K562 (cell line): ENCODE data around the gene PCBP4. TPM values are rescaled to one million over a fixed set of nuclear protein-coding genes. Genes with fewer than 3 reads are reported as not detected.
A peak's percentile ranks its signal among the peaks of the same experiment; 100 is the strongest.

Experiments used
- ATAC-seq: fragments of 200-7000 bp; cut with Tn5 transposase; 3 replicates; pipeline ENCODE4 v1.9.1; 2020; ENCODE audit warnings: moderate library complexity
- BruUV-seq: library from RNA; stranded (reverse); fragments of 400-500 nt; replicated peaks from 2 replicates; lab custom pipeline; 2021; lab: Mats Ljungman, UMichigan
- CTCF ChIA-PET: fragments of 300-600 bp; formaldehyde crosslinking; extraction: SDS; loops from one replicate; lab custom pipeline; 2021; ENCODE audit warnings: low intra/inter-chr PET ratio; lab: Yijun Ruan, JAX
- POLR2A ChIA-PET: fragments of 300-600, 350-650 bp; sonication (Branson Sonifier 250); formaldehyde crosslinking; extraction: SDS; loops from one replicate; lab custom pipeline; 2021; ENCODE audit warnings: antibody characterized with exemption, inconsistent platforms; lab: Yijun Ruan, JAX
- DNase-seq, 4 experiments: peaks; one replicate each; pipeline versions ENCODE4 v3.0.0 to v3.0.0-alpha.2; 2011 to 2018; ENCODE audit warnings: low spot score in 3 of 4, mixed read lengths in 3 of 4; ENCODE audit errors: extremely low read depth in 1 of 4
- FAIRE-seq: peaks from 2 replicates; lab custom pipeline; 2011; peaks lifted over from hg19 to GRCh38; lab: Jason Lieb, UNC
- H2AFZ ChIP-seq: 2 replicates; pipeline ENCODE4 v1.6.0; 2011; ENCODE audit warnings: low read depth, low read length, control low read depth, inconsistent platforms
- H3K27ac ChIP-seq: fragments of 200-600 bp; 3 replicates; pipeline ENCODE4 v1.8.0; 2011; ENCODE audit warnings: low read depth, mild to moderate bottlenecking, control low read depth, inconsistent platforms, low read length, moderate library complexity, mixed read lengths; ENCODE audit errors: extremely low read depth
- H3K27me3 ChIP-seq, 2 experiments: fragments of 300-600 bp in 1 of 2; 2 replicates in 1 of 2; 3 replicates in 1 of 2; pipeline versions ENCODE4 v1.6.0 to v1.8.0; 2011; ENCODE audit warnings: inconsistent platforms in 2 of 2, low read length in 2 of 2, mild to moderate bottlenecking in 1 of 2, mixed read lengths in 1 of 2, moderate library complexity in 1 of 2; ENCODE audit not compliant: control insufficient read depth in 2 of 2, insufficient read depth in 2 of 2
- H3K36me3 ChIP-seq: fragments of 300-600 bp; 3 replicates; pipeline ENCODE4 v1.8.0; 2011; ENCODE audit warnings: mild to moderate bottlenecking, low read length, inconsistent platforms; ENCODE audit not compliant: control insufficient read depth, insufficient read depth
- H3K4me1 ChIP-seq, 2 experiments: fragments of 200-600 bp in 1 of 2; replicated peaks in 1 of 2; 2 replicates in 1 of 2; 3 replicates in 1 of 2; pipeline versions ENCODE4 v1.5.1 to v1.8.0; 2011; ENCODE audit warnings: inconsistent platforms in 2 of 2, low read length in 2 of 2, mild to moderate bottlenecking in 1 of 2, mixed read lengths in 1 of 2, moderate library complexity in 1 of 2; ENCODE audit not compliant: control insufficient read depth in 2 of 2, insufficient read depth in 2 of 2
- H3K4me2 ChIP-seq: 2 replicates; pipeline ENCODE4 v1.6.1; 2011; ENCODE audit warnings: low read length, control low read depth, inconsistent platforms, mixed read lengths; ENCODE audit not compliant: insufficient read depth
- H3K4me3 ChIP-seq: fragments of 200-600 bp; sonication (generic), shearing (Covaris generic); 2 replicates; pipeline ENCODE4 v1.5.1; 2016; ENCODE audit warnings: control low read depth, inconsistent platforms
- H3K79me2 ChIP-seq: fragments of 200-600 bp; 3 replicates; pipeline ENCODE4 v1.8.0; 2011; ENCODE audit warnings: low read length, inconsistent platforms; ENCODE audit not compliant: control insufficient read depth, insufficient read depth
- H3K9ac ChIP-seq, 2 experiments: 2 replicates each; pipeline versions ENCODE4 v1.6.0 to v1.6.1; 2011; ENCODE audit warnings: low read depth in 2 of 2, low read length in 2 of 2, control low read depth in 1 of 2, inconsistent platforms in 1 of 2, mild to moderate bottlenecking in 1 of 2, mixed read lengths in 1 of 2; ENCODE audit not compliant: insufficient read depth in 1 of 2
- H3K9me1 ChIP-seq: one replicate; pipeline ENCODE4 v1.6.0; 2011; ENCODE audit warnings: inconsistent platforms, mild to moderate bottlenecking, low read length, moderate library complexity; ENCODE audit not compliant: control insufficient read depth, insufficient read depth
- H3K9me3 ChIP-seq: replicated peaks from 2 replicates; pipeline ENCODE4 v1.5.1; 2011; ENCODE audit warnings: low read depth, low read length, inconsistent platforms; ENCODE audit not compliant: control insufficient read depth, insufficient read depth
- H4K20me1 ChIP-seq: replicated peaks from 2 replicates; pipeline ENCODE4 v1.6.1; 2011; ENCODE audit warnings: low read length, inconsistent platforms, mixed read lengths; ENCODE audit not compliant: control insufficient read depth, insufficient read depth
- BRD4 ChIP-seq: fragments of 200-600 bp; sonication (generic); IDR thresholded peaks from 2 replicates; pipeline ENCODE4 v1.6.1; 2017; ENCODE audit warnings: inconsistent platforms
- CGGBP1 ChIP-seq: fragments of 250-450 bp; sonication (Bioruptor Pico); IDR thresholded peaks from 2 replicates; pipeline ENCODE4 v1.9.0; 2021; ENCODE audit warnings: mild to moderate bottlenecking
- CREB3 ChIP-seq: fragments of 450-650 bp; conservative IDR thresholded peaks from 2 replicates; pipeline ENCODE4 v1.6.1; 2016; ENCODE audit warnings: missing genetic modification characterization, low read depth, mild to moderate bottlenecking, missing compliant biosample characterization, moderate library complexity
- EP300 ChIP-seq: IDR thresholded peaks from 2 replicates; pipeline ENCODE4 v1.6.1; 2012; ENCODE audit warnings: low read length, improper control_type of control experiment
- HES1 ChIP-seq: fragments of 450-650 bp; IDR thresholded peaks from 2 replicates; pipeline ENCODE4 v1.6.1; 2016; ENCODE audit warnings: low read depth, mild to moderate bottlenecking, moderate library complexity
- IFI16 ChIP-seq: fragments of 250-450 bp; sonication (Bioruptor Pico); IDR thresholded peaks from 2 replicates; pipeline ENCODE4 v2.1.2; 2022; ENCODE audit warnings: mild to moderate bottlenecking, inconsistent platforms
- KAT8 ChIP-seq: fragments of 450-650 bp; IDR thresholded peaks from 2 replicates; pipeline ENCODE4 v1.6.1; 2016; ENCODE audit warnings: low read depth, mild to moderate bottlenecking
- KHSRP ChIP-seq: fragments of 450-650 bp; IDR thresholded peaks from 2 replicates; pipeline ENCODE4 v1.6.1; 2017
- NCOA2 ChIP-seq, 2 experiments: fragments of 450-650 bp; IDR thresholded peaks; 2 replicates each; pipeline ENCODE4 v1.6.1; 2018; ENCODE audit warnings: mild to moderate bottlenecking in 2 of 2, moderate library complexity in 1 of 2; ENCODE audit not compliant: partially characterized antibody in 2 of 2
- SAP30 ChIP-seq: fragments of 200-600 bp; sonication (generic); IDR thresholded peaks from 2 replicates; pipeline ENCODE4 v1.6.1; 2012; ENCODE audit warnings: borderline replicate concordance, low read depth, mild to moderate bottlenecking, moderate library complexity, low read length, control low read depth, inconsistent platforms; ENCODE audit not compliant: insufficient read depth, poor library complexity, severe bottlenecking
- SLC30A9 ChIP-seq: fragments of 250-450 bp; sonication (Bioruptor Pico); IDR thresholded peaks from 2 replicates; pipeline ENCODE4 v1.8.0; 2022; ENCODE audit warnings: mild to moderate bottlenecking, moderate library complexity
- SMAD2 ChIP-seq: fragments of 150-350 bp; IDR thresholded peaks from 2 replicates; pipeline ENCODE4 v1.6.1; 2014; ENCODE audit warnings: low read depth, mild to moderate bottlenecking, low read length
- SRF ChIP-seq, 2 experiments: fragments of 250-450, 450-650 bp in 1 of 2; sonication (Bioruptor Pico) in 1 of 2; sonication (generic) in 1 of 2; formaldehyde crosslinking; IDR thresholded peaks; 2 replicates each; pipeline versions ENCODE4 v1.5.0 to v1.5.1; 2020 to 2022; ENCODE audit warnings: mild to moderate bottlenecking in 1 of 2, missing genetic modification reagents in 1 of 2
- TBL1XR1 ChIP-seq, 2 experiments: IDR thresholded peaks; 2 replicates each; pipeline ENCODE4 v1.6.1; 2012; ENCODE audit warnings: improper control_type of control experiment in 2 of 2, low read length in 2 of 2, mild to moderate bottlenecking in 1 of 2
- THAP12 ChIP-seq: fragments of 250-450 bp; sonication (Bioruptor Pico); IDR thresholded peaks from 2 replicates; pipeline ENCODE4 v1.9.0; 2021; ENCODE audit warnings: mild to moderate bottlenecking, inconsistent platforms
- ZNF134 ChIP-seq: fragments of 250-450 bp; sonication (Bioruptor Pico); conservative IDR thresholded peaks from 2 replicates; pipeline ENCODE4 v1.4.0; 2020
- ZNF217 ChIP-seq: sonication (generic); formaldehyde crosslinking; IDR thresholded peaks from 2 replicates; pipeline ENCODE4 v1.8.0; 2022; ENCODE audit warnings: mild to moderate bottlenecking, missing genetic modification reagents
- WGBS: fragments of 100-300 bp; shearing (Covaris generic); methylation state at CpG from one replicate; pipeline ENCODE4 v1.1.6; 2016; ENCODE audit warnings: low coverage, mixed read lengths; ENCODE audit not compliant: insufficient coverage; ENCODE audit errors: missing lambda C conversion rate; 5-methylcytosine and 5-hydroxymethylcytosine counted together
- in situ Hi-C: fragments of 300-500 bp; cut with MboI; formaldehyde crosslinking; loops from 4 replicates; pipeline ENCODE4 v1.15.0; 2018; ENCODE audit warnings: inconsistent platforms, mixed read lengths
- intact Hi-C: fragments of 100-400 bp; cut with micrococcal nuclease; formaldehyde crosslinking; loops from 2 replicates; pipeline ENCODE4 v1.14.2; 2022
- polyA plus RNA-seq, 8 experiments: library from polyadenylated mRNA; depleted of rRNA in 4 of 8; stranded (reverse) in 5 of 8; unstranded in 3 of 8; fragments of >200 nt; fragmentation: Nextera tagmentation in 2 of 8; fragmentation: Illumina TruSeq in 1 of 8; extraction: Ambion mirVana in 2 of 8; extraction: Trizol in 1 of 8; gene quantifications; 2 replicates each; pipeline versions ENCODE4 v1.2.1 to v1.2.3, GENCODE V29; 2011 to 2014; ENCODE audit warnings: inconsistent platforms in 1 of 8, missing spikeins in 1 of 8
- total RNA-seq, 7 experiments: library from RNA; depleted of rRNA in 6 of 7; stranded (reverse); fragments of >200 nt in 6 of 7; fragmentation: Illumina TruSeq in 2 of 7; extraction: Trizol in 2 of 7; gene quantifications; 2 replicates each; pipeline versions ENCODE4 v1.2.1 to v1.2.3, GENCODE V29; 2011 to 2021; ENCODE audit warnings: low replicate concordance in 1 of 7

PCBP4 gene
- total and polyA plus RNA-seq, 9 of the 15 experiments (the other 6 are each of a cell fraction or from before 2014, with no cell fraction given), result 0.06 to 5.8 (median 2.6) TPM

GRCh38 chr3:51940648-51941462, 26.4 kb downstream of the PCBP4 start:
- Histone ChIP-seq H3K27ac (peak overlapping the region; percentile 61), H3K27me3 (no peaks in the 10 kb centered on the region), H3K9me1 (peaks cover 5% of the 10 kb centered on the region), H3K9ac (peak overlapping the region; percentile 78 to 92), H3K4me1 (peaks cover 19 to 33% of the 10 kb centered on the region in 2 experiments; a peak in 4 of 5 replicates), H3K79me2 (peaks cover 35% of the 10 kb centered on the region), H4K20me1 (no peaks in the 10 kb centered on the region), H3K4me2 (peak overlapping the region; percentile 83), H2AFZ (no peak overlapping the region), H3K9me3 (no peaks in the 10 kb centered on the region), H3K36me3 (peaks cover 47% of the 10 kb centered on the region; the same call in 2 of the 3 replicates), H3K4me3 (peak overlapping the region; percentile 90)
- DNase-seq, result no peak
- in situ Hi-C loops (no loop called here), intact Hi-C loops (loop anchor here (5.0 kb wide), 1 partner anchor 201 kb away; no protein-coding TSS in a partner anchor)
- ATAC-seq, result no peak
- ChIA-PET POLR2A (interaction anchor here (0.6 to 0.9 kb wide), 5 partner anchors 10 to 420 kb away, joined by 3 to 6 read pairs (median 4); no protein-coding TSS in a partner anchor), CTCF (no interaction called here)
- 5% methylated on average over 11 of the region's 13 CpGs for WGBS
- TSS peak; percentile 64 for BruUV-seq
- no peak for FAIRE-seq
- TF ChIP-seq SLC30A9, result no peak
- TF ChIP-seq TBL1XR1 (IDR thresholded peaks at IDR 0.05; ENCODE audit: low read length in 2 of 2), result no peak
- no peak for TF ChIP-seq NCOA2 (IDR thresholded peaks at IDR 0.05; ENCODE audit: partially characterized antibody in 2 of 2)
- TF ChIP-seq SMAD2, result no peak
- TF ChIP-seq SAP30, result no peak
- TF ChIP-seq IFI16 (CRISPR knock-in tag), result no peak
- TF ChIP-seq ZNF217, result no peak
- no peak for TF ChIP-seq BRD4
- TF ChIP-seq KAT8, result no peak
- no peak for TF ChIP-seq SRF (CRISPR knock-in tag; IDR thresholded peaks at IDR 0.05)
- no peak for TF ChIP-seq EP300
- TF ChIP-seq KHSRP, result no peak
- no peak for TF ChIP-seq THAP12 (CRISPR knock-in tag)
- TF ChIP-seq CGGBP1 (CRISPR knock-in tag), result no peak
- TF ChIP-seq ZNF134 (CRISPR knock-in tag), result no peak
- TF ChIP-seq HES1, result no peak
- TF ChIP-seq CREB3, result no peak
